ENCODE results near the gene PRAME.
"Not testable (repeated sequence)": the region's sequence is repeated elsewhere in the genome, so short reads cannot be mapped to it uniquely, and the experiment has no call there.

The PRAME gene

GRCh38 chr22:22519591-22519990, 39.5 kb downstream of the PRAME start:
- DNase-seq, result no peak

GRCh38 chr22:22516992-22517391, 42.1 kb downstream of the PRAME start:
- no peak for DNase-seq

GRCh38 chr22:22515890-22516289, 43.2 kb downstream of the PRAME start:
- no peak for DNase-seq

- not testable (repeated sequence) for DNase-seq
Measured at GRCh38 chr22:22514431-22514830, 44.6 kb downstream of the PRAME start.

- DNase-seq, result no peak
Measured at GRCh38 chr22:22513619-22514018, 45.4 kb downstream of the PRAME start.

GRCh38 chr22:22512951-22513350, 46.1 kb downstream of the PRAME start:
- DNase-seq, result no peak

GRCh38 chr22:22510833-22511232, 48.2 kb downstream of the PRAME start:
- DNase-seq, result not testable (repeated sequence)

GRCh38 chr22:22509912-22510311, 49.2 kb downstream of the PRAME start:
- not testable (repeated sequence) for DNase-seq

- DNase-seq, result peak; percentile 61
Measured at GRCh38 chr22:22508274-22509176, 50.5 kb downstream of the PRAME start, which contains the start of gene ZNF280B. Gene ZNF280B (minus strand): TSS chr22:22508742. CDS start chr22:22489398, 19,344 bp downstream.

GRCh38 chr22:22507743-22508273, 51.3 kb downstream of the PRAME start:
- DNase-seq, result no peak

- DNase-seq, result no peak
Measured at GRCh38 chr22:22506736-22507135, 52.3 kb downstream of the PRAME start.

- no peak for DNase-seq
Measured at GRCh38 chr22:22498267-22498666, 60.8 kb downstream of the PRAME start.
